NCI-H446 (cell line): ENCODE measurements around the gene DNAJC5G.
A peak's percentile ranks its signal among the peaks of the same experiment; 100 is the strongest.
"Not testable (repeated sequence)": the region's sequence is repeated elsewhere in the genome, so short reads cannot be mapped to it uniquely, and the experiment has no call there.

Experiments used
- DNase-seq, 2 experiments: peaks; one replicate each; lab custom pipeline; 2025; lab: John Stamatoyannopoulos, UW

The DNAJC5G gene

DNA sequence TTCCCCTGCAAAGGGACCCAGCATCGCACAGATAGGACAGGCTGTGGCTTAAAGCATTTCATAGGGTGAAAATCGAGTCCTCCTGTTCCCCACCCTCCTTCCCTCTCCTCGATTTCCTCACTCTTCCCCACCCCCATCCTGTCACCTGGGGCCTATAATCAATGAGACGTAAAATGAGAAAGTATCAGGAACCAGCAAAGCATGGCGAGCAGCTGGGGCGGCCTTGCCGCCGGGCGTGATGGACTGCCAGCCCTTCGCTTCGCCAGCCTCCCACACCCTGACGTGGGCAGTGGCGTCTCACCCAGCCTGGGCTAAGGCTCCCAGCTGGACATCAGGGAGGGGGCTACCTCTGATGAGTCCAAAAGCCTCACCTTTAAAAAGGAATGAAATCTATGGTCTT is 23.5 kb upstream of the DNAJC5G start:
- no peak for DNase-seq

GRCh38 chr2:27255187-27255586 is 20.0 kb upstream of the DNAJC5G start:
- DNase-seq, result no peak

- DNase-seq, result no peak
Measured at GRCh38 chr2:27255660-27256059, 19.6 kb upstream of the DNAJC5G start.

DNA sequence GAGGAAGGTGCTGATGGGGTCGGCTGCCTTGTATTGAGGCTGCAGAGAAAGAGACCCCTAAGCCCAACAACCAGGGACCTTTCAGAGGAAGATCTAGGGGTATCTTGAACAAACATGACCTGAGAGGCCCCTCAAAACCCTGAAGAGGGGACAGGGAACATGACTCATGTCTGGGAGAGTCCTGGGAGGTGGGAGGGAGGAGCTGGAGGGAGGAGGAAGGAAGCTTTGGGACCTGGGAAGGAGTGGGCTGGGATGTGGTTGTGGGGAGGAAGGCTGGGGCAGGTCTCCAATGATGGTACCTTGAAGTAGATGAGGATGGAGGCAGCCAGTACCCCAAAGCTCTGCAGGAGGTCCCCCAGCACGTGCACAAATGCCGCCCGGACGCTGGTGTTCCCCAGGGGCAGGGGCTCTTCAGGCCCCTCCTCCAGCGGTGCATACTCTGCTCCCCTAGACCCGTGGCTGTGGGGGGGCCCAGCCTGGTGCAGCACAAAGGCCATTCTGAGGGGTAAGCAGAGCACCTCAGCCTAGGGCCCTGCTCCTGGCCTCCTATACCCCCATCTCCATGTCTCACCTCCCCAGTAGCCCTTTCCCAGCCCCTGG is 18.3 kb upstream of the DNAJC5G start:
- no peak for DNase-seq

DNA sequence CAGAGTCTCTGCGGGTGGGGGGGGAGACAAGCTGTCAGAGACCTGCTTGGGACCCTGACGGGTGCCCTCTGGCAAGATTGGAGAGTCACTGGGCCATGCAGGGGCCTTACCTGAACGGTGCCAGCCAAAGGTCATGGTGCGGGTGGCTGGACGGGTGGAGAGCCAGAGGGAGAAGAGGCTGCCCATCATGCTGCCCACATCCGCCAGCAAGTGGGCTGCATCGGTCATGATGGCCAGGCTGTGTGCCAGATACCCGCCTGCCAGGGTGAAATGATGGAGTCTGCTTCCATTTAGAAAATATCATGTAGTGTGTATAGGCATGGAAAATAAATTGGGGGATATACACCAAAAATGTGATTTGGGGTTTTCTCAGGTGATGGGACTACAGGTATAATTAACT is 17.2 kb upstream of the DNAJC5G start:
- DNase-seq, result no peak

DNA sequence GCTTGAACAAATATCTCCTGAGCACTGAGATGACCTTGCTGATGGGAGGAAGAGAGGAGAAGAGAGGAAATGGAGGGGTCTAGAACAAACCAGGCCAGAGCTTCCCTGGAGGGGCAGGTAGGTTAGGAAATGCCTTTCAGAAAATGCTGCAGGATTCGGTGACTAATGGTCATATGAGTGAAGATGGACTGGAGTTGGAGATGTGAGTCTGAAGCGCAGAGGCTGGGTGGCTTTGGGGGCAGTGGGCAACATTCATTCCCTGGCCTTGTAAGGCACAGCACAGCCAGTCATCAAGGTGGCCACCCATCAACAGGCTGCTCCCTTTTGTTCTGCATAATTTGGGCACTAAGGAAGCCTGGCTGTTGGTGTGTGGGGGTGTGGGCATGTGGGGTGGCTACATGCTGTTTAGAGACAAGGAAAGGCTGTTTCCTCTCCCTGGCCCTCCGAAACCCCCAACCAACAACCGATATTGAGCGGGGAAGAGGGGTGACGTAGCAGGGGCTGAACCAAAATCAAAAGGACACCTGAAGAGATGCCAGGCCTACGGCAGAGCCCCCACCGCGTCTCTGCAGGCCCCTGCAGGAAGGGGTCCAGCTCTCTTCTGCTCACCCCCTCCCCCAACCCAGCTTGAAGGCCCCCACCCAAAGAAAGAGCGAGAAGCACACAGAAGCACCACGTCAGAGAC is 13.8 kb upstream of the DNAJC5G start:
- no peak for DNase-seq

- DNase-seq, result no peak
Measured at GRCh38 chr2:27261926-27262298, 13.3 kb upstream of the DNAJC5G start.

GRCh38 chr2:27262379-27263286 is 12.6 kb upstream of the DNAJC5G start, which contains the start of gene SLC30A3:
Gene SLC30A3 (minus strand): TSS chr2:27263047. CDS start chr2:27262906, 141 bp downstream.
- peak in 1 of 2 experiments; percentile 30 for DNase-seq

- no peak for DNase-seq
Measured at GRCh38 chr2:27263287-27264252, 11.7 kb upstream of the DNAJC5G start.

DNA sequence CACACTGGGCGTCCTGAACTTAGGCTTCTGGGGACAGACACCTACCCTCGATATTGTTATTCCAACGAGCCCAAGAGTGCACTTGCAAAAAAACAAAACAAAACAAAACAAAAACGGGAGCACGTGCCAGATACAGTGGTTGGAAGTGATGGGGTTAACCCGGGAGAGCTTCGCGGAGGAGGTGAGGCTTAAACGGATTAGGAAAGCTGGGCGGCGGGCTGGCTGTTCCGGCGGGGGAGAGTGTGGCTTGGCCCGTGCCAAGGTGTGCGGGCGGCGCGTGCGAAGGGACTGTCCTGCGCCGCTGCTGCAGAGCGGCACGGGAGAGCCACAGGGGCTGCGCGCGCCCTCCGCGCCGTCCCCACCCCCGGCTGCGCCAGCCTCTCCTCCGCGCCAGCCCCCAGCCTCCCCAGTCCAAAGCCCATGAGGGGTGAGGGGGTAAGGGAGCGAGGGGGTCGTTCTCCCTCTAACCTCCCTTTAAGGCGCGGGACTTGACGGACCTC is 10.9 kb upstream of the DNAJC5G start:
- no peak for DNase-seq

DNA sequence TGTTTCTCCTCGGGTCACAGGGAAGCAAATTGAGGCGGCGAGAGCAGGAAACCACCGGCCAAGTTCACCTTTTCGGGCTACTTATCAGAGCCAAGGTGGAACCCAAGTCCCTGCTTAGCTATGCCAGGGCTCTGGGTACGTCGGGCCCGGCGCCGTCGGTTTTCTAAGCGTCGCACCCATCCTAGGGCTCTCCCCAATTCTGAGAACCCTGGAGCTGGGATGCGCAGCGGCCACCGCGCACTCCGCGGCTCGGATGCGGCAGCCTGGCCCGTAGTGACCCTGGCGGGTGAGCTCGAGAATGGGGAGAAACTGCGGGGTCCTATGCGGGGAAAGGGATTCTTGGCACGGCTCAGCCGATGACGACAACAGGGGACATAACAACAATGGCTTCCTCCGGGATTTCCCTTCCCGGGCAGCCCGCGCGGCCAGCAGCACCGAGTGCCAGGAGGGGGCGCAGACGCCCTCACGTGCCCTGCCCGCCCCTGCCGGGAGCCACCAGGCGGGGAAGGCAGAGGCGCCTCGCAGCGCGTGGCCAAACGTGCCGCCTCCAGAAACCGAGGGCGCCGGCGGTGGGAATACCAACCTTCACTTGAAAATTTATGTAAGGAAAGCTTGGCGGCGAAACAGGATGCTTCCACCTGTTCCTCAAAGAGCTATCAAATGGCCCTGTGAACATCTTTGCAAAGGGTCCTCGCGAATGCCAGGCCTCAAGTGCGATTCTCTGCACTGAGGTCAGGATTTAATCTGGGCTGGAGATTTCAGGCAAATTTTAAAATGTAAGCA is 10.3 kb upstream of the DNAJC5G start:
- DNase-seq, result peak in 1 of 2 experiments; percentile 43

DNA sequence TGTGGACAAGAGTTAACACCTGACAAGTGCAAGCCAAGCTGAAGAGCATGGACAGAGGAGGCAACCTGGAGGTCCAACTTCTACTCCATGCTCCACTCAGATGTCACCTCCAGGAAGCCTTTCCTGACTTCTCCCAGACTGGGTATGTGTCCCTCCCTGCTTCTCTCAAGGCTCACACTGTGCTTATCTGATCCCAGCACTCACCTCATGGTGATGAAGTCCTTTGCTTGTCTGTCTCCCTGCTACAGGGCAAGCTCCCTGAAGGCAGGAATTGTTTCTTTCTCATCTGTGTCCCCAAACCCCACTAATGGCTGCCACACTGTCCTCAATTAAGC is 9.7 kb upstream of the DNAJC5G start:
- no peak for DNase-seq

DNA sequence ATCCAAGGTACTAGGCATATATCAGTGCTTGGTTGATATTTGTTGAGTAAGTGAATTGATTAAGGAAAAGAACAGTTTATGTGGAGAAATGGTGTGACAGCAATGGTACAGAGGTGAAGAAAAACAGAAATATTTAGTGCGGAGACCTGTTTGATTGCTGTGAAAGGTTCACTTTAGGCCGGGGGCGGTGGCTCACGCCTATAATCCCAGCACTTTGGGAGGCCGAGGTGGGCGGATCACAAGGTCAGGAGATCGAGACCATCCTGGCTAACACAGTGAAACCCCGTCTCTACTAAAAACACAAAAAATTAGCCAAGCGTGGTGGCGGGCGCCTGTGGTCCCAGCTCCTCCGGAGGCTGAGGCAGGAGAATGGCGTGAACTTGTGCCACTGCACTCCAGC is 6.9 kb upstream of the DNAJC5G start:
- not testable (repeated sequence) for DNase-seq

DNA sequence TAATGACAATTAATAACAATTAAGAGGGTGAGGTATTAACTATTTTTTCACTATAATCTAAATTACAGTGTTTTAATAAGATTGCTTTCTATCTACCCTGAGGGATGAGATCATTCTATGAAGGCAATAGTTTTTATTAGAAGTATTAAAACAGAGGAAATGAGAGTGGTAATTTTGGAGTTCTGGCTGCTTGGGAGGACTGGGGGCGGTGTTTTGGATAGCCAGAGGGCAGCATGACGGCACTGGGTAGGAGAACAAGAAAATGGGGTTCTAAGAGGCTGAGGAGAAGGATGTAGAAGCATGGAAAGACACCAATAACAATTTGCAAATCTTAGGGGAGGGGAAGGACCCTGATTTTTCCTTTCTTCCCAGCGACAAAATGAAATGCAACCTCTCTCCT is 5.1 kb upstream of the DNAJC5G start:
- DNase-seq, result no peak

- DNase-seq, result no peak
Measured at GRCh38 chr2:27270670-27271069, 4.6 kb upstream of the DNAJC5G start.

- no peak for DNase-seq
Measured at GRCh38 chr2:27271631-27272340, 3.4 kb upstream of the DNAJC5G start.

DNA sequence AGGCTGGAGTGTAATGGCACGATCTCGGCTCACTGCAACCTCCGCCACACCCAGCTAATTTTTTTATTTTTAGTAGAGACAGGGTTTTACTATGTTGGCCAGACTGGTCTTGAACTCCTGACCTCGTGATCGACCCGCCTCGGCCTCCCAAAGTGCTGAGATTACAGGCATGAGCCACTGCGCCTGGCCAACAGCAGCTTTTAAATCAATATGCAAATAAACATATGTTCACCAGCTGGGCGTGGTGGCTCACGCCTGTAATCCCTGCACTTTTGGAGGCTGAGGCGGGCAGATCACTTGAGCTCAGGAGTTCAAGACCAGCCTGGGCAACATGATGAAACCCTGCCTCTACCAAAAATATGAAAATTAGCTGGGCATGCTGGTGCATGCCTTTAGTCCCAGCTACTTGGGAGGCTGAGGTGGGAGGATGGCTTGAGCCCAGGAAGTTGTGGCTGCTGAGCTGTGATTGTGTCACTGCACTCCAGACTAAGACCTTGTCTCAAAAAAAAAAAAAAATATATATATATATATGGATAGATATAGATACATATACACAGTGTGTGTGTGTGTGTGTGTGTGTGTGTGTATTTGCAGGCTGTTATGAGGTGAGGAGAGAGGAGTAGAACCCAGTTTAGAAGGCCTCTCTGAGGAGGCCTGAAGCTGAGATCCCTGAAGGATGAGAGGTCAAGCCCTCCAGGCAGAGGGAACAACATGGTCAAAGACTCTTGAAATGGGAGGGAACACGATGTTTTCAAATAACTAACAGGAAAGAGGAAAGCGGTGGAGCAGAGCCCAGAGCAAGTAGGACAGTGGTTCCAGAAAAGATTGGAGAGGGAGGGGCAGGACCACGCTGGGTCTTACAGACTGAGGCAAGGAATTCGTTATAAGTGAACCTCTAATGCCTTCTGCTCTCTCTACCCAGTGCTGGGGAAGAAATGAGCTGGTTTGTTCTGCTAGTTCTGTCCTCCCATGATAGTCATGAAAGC is 2.4 kb upstream of the DNAJC5G start:
- DNase-seq, result not testable (repeated sequence)

GRCh38 chr2:27278010-27278409 is 2.8 kb downstream of the DNAJC5G start:
- no peak for DNase-seq

DNA sequence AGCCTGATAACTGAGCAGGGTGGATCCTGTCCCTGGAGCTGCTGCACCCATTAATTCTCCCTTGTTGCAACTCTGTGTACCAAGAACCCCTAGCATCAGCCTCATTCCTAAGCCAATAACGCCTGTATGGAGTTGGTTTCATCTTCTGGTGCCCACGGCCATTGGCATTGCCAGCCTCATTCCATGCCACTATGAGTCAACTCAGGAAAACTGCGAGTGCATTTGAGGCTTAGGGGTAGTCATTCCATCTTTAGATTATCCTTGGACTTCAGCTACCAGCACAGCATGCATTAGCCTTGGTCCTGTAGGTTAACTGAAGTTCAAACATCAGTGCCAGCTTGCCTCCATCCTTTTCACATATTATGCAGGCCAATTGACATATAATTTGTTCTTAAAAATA is 5.6 kb downstream of the DNAJC5G start:
- no peak for DNase-seq
